ENCODE data around the gene FRS3. TPM values are rescaled to one million over a fixed set of nuclear protein-coding genes. Genes with fewer than 3 reads are reported as not detected.

The FRS3 gene
- total and polyA plus RNA-seq, 9 of the 15 experiments (the other 6 are each of a cell fraction or from before 2014, with no cell fraction given), result 0.03 to 3.7 (median 1.6) TPM

GRCh38 chr6:41780551-41781365, 1.1 kb upstream of the FRS3 start, which contains the start of gene PRICKLE4:
PRICKLE4 (plus strand) TSS chr6:41780782; CDS start chr6:41783474, 2,692 bp downstream.
- POLR2A ChIA-PET, result interaction anchor here (0.6 to 1.0 kb wide), 3 partner anchors 155 to 262 kb away, joined by 3 to 5 read pairs (median 3); no protein-coding TSS in a partner anchor
- peak within 1 kb of the TSS; percentile 67 to 91 for H3K9ac ChIP-seq (ENCODE audit: insufficient read depth in 1 of 2, low read depth in 2 of 2, low read length in 2 of 2)
- TF ChIP-seq SMAD4 (CRISPR knock-in tag; conservative IDR thresholded peaks at IDR 0.05) (0 out of 2 replicates have a peak, but pooled peaks have one; percentile 10), SMARCA4 (IDR thresholded peaks at IDR 0.05) (peak; percentile 35; the same call in 1 of the 2 replicates), MEF2A (IDR thresholded peaks at IDR 0.05; ENCODE audit: control insufficient read depth, low read depth, low read length) (no peak), SIX5 (IDR thresholded peaks at IDR 0.05; ENCODE audit: borderline replicate concordance in 1 of 2, insufficient read depth in 1 of 2, low read depth in 1 of 2, low read length in 2 of 2) (no peak), SRSF1 (IDR thresholded peaks at IDR 0.05; ENCODE audit: low read depth, low read length) (no peak), DPF2 (IDR thresholded peaks at IDR 0.05) (0 out of 2 replicates have a peak, but pooled peaks have one; percentile 14), ZNF23 (CRISPR knock-in tag; IDR thresholded peaks at IDR 0.05) (no peak), ZNF512 (tag; IDR thresholded peaks at IDR 0.05) (no peak)
- TF ChIP-seq, protein P1, sequence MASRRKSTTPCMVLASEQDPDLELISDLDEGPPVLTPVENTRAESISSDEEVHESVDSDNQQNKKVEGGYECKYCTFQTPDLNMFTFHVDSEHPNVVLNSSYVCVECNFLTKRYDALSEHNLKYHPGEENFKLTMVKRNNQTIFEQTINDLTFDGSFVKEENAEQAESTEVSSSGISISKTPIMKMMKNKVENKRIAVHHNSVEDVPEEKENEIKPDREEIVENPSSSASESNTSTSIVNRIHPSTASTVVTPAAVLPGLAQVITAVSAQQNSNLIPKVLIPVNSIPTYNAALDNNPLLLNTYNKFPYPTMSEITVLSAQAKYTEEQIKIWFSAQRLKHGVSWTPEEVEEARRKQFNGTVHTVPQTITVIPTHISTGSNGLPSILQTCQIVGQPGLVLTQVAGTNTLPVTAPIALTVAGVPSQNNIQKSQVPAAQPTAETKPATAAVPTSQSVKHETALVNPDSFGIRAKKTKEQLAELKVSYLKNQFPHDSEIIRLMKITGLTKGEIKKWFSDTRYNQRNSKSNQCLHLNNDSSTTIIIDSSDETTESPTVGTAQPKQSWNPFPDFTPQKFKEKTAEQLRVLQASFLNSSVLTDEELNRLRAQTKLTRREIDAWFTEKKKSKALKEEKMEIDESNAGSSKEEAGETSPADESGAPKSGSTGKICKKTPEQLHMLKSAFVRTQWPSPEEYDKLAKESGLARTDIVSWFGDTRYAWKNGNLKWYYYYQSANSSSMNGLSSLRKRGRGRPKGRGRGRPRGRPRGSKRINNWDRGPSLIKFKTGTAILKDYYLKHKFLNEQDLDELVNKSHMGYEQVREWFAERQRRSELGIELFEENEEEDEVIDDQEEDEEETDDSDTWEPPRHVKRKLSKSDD (conservative IDR thresholded peaks at IDR 0.05; ENCODE audit: low read length), result no peak
- TF ChIP-seq, protein P2, sequence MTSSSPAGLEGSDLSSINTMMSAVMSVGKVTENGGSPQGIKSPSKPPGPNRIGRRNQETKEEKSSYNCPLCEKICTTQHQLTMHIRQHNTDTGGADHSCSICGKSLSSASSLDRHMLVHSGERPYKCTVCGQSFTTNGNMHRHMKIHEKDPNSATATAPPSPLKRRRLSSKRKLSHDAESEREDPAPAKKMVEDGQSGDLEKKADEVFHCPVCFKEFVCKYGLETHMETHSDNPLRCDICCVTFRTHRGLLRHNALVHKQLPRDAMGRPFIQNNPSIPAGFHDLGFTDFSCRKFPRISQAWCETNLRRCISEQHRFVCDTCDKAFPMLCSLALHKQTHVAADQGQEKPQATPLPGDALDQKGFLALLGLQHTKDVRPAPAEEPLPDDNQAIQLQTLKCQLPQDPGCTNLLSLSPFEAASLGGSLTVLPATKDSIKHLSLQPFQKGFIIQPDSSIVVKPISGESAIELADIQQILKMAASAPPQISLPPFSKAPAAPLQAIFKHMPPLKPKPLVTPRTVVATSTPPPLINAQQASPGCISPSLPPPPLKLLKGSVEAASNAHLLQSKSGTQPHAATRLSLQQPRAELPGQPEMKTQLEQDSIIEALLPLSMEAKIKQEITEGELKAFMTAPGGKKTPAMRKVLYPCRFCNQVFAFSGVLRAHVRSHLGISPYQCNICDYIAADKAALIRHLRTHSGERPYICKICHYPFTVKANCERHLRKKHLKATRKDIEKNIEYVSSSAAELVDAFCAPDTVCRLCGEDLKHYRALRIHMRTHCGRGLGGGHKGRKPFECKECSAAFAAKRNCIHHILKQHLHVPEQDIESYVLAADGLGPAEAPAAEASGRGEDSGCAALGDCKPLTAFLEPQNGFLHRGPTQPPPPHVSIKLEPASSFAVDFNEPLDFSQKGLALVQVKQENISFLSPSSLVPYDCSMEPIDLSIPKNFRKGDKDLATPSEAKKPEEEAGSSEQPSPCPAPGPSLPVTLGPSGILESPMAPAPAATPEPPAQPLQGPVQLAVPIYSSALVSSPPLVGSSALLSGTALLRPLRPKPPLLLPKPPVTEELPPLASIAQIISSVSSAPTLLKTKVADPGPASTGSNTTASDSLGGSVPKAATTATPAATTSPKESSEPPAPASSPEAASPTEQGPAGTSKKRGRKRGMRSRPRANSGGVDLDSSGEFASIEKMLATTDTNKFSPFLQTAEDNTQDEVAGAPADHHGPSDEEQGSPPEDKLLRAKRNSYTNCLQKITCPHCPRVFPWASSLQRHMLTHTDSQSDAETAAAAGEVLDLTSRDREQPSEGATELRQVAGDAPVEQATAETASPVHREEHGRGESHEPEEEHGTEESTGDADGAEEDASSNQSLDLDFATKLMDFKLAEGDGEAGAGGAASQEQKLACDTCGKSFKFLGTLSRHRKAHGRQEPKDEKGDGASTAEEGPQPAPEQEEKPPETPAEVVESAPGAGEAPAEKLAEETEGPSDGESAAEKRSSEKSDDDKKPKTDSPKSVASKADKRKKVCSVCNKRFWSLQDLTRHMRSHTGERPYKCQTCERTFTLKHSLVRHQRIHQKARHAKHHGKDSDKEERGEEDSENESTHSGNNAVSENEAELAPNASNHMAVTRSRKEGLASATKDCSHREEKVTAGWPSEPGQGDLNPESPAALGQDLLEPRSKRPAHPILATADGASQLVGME (CRISPR knock-in tag; IDR thresholded peaks at IDR 0.05), result no peak

More at GRCh38 chr6:41780551-41781365, 1.1 kb upstream of the FRS3 start, which contains the start of gene PRICKLE4:
- H3K36me3 ChIP-seq (ENCODE audit: control insufficient read depth, insufficient read depth, low read length), result 0 out of 3 replicates have a peak, but pooled peaks cover 3% of the 10 kb centered on the region
- no TSS peak for BruUV-seq (replicated peaks)
- 0% methylated on average over 10 of the region's 36 CpGs for WGBS (ENCODE audit: insufficient coverage, low coverage, missing lambda C conversion rate)
- no peaks in the 10 kb centered on the region for H3K9me1 ChIP-seq (ENCODE audit: control insufficient read depth, insufficient read depth, low read length)
- H3K27ac ChIP-seq (ENCODE audit: extremely low read depth, low read depth, low read length), result peak within 1 kb of the TSS; percentile 51; the same call in 2 of the 3 replicates
- H3K79me2 ChIP-seq (ENCODE audit: control insufficient read depth, insufficient read depth, low read length), result peaks cover 6% of the 10 kb centered on the region; the same call in 1 of the 3 replicates
- peak within 1 kb of the TSS; percentile 92 for H3K4me2 ChIP-seq (ENCODE audit: insufficient read depth, low read length)
- peak; percentile 76 to 84 (median 80) for DNase-seq (ENCODE audit: extremely low read depth in 1 of 4, low spot score in 3 of 4)
- H3K27me3 ChIP-seq (ENCODE audit: control insufficient read depth in 2 of 2, insufficient read depth in 2 of 2, low read length in 2 of 2), result no peaks in the 10 kb centered on the region
- CTCF ChIA-PET (ENCODE audit: low intra/inter-chr PET ratio), result interaction anchor here (0.7 to 4.3 kb wide), 9 partner anchors 45 to 538 kb away, joined by 3 to 50 read pairs (median 4); partner anchors contain the start of gene TFEB
- H3K4me3 ChIP-seq, result peak within 1 kb of the TSS; percentile 69
- H3K9me3 ChIP-seq (replicated peaks; ENCODE audit: control insufficient read depth, insufficient read depth, low read depth, low read length), result no peaks in the 10 kb centered on the region
- peak within 1 kb of the TSS; percentile 90 for H2AFZ ChIP-seq (ENCODE audit: low read depth, low read length)
- H4K20me1 ChIP-seq (replicated peaks; ENCODE audit: control insufficient read depth, insufficient read depth, low read length), result no peaks in the 10 kb centered on the region; the same call in 1 of the 2 replicates
- peak; percentile 86 for FAIRE-seq
- in situ Hi-C loops (cut with MboI) (loop anchor here (10.0 kb wide), 1 partner anchor 444 kb away; no protein-coding TSS in a partner anchor), intact Hi-C loops (cut with micrococcal nuclease) (loop anchor here (1.0 to 5.0 kb wide), 4 partner anchors 264 to 1097 kb away; partner anchors contain the start of genes MRPS10 and RPL7L1)
- peaks cover 25 to 31% of the 10 kb centered on the region in 2 experiments for H3K4me1 ChIP-seq (replicated peaks in 1 of 2; ENCODE audit: control insufficient read depth in 2 of 2, insufficient read depth in 2 of 2, low read length in 2 of 2)
- ATAC-seq, result peak; percentile 65

Measured in K562 (cell line).